Brain pericyte (primary cell): ENCODE data around the gene ADD2.

Experiments
- DNase-seq: peaks from one replicate; pipeline ENCODE4 v3.0.0-alpha.2; 2012; ENCODE audit warnings: low read depth, low spot score

Gene ADD2

DNA sequence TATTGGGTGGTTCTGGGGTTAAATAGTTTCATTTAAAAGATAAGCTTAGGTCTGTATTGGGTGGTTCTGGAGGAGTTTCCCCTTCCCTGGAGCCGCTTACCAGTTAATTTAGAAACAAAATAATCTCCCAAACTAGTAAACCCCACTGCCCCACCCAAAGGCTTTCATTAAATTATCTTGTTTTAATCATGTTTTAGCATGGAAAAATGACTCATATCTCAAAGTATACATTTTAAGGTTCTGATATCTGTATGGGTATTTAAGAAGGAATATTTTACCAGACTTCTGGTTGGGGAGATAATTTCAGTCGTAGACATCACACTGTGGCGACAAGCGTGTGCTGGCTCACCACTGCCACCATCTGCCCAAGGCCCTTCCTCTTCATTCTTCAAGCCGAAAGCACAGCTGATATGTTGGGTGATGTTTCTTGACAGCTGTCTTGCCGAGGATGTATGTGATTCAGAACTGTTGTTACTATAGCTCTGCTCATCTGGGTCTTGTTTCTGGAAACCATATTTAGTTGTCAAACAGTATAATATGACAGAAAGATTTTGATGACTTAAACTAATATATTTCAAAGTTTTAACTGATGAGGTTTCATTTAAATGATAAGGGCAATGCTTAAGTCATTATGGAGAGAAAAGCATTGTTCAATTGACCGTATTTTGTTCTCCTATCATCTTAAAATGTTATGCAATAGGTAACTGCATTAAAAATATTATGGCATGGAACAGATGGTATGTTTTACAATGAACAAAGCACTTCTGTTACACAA lies 17.3 kb upstream of the ADD2 start:
- no peak for DNase-seq

GRCh38 chr2:70784320-70784719 lies 16.3 kb upstream of the ADD2 start:
- no peak for DNase-seq

GRCh38 chr2:70779911-70780545 lies 12.0 kb upstream of the ADD2 start:
- no peak for DNase-seq

GRCh38 chr2:70779491-70779890 lies 11.5 kb upstream of the ADD2 start:
- no peak for DNase-seq

- no peak for DNase-seq
Measured at GRCh38 chr2:70778676-70779075, 10.7 kb upstream of the ADD2 start.

GRCh38 chr2:70777450-70777849 lies 9.4 kb upstream of the ADD2 start:
- no peak for DNase-seq

DNA sequence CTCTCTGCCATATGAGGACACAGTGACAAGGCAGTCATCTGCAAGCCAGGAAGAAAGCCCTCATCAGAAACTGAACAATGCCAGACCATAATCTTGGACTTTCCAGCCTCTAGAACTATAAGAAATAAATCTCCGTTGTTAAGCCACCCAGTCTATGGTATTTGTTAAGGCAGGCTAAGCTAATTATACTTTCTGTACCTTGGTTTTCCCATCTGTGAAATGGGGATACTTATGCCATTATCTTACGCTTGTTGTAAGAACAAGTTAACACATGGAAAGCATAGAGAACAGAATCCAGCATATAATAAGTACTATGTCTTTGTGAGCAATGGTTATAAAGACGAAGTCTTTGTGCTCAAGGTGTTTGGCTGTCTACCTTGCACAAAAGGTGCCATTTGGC lies 8.3 kb upstream of the ADD2 start:
- no peak for DNase-seq

DNA sequence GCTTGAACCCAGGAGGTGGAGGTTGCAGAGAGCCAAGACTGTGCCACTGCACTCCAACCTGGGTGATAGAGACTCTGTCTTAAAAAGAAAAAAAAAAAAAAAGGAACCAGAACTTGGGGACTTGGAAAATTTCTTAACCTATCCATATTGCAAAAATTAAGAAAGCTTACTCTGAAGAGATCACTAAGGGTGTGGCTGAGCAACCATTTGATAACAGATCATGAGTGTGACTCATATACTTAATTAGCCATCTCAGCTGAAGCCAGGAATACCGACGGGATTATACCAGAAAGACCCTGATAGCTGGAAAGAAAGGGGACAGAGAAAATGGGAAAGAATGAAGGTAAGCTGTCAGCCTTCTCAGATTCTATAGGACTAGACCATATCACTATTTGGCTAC lies 7.1 kb upstream of the ADD2 start:
- DNase-seq, result no peak

DNA sequence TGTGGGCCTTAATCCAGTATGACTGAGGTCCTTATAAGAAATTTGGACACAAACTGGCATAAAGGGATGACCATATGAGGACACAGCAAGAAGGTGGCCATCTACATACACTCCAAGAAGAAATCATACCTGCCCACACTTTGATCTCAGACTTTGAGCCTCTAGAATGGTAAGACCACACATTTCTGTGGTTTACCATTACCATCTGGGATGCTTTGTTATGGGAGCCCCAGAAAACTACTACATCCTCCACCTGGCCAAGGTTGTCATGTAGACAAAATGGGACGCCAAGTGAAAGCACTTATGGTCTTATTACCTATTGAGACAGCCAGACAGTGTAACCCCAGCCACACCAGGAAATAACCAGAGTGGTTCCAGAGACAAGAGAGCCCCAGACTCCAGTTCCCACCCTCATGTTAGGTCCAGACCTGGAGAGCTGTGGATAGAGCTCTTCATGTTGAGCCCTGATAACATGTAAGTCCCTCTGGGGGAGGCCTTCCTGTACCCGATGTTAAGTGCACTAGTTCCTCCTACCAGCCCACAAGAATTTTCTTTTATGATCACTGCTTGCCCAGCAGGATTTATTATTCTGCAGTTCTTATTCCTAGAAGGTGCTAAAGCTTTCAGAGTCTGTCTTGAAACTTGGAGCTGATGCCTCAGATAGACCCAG lies 4.6 kb upstream of the ADD2 start:
- DNase-seq, result no peak

DNA sequence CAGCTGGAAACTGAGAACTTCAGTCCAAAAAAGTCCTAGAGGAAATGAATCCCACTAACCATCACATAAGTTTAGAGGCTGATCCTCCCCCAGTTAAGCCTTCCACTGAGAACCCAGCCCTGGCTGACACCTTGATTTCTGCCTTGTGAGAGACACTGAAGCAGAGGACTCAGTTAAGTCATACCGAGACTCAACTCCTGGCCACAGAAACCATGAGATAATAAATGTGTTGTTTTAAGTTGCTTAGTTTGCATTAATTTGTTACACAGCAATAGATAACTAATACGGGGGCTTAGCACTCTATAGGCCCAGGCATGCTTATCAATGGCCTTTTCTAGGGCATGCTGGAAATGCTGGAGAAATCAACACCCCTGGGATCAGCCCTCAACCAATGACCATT lies 3.4 kb upstream of the ADD2 start:
- no peak for DNase-seq

- no peak for DNase-seq
Measured at GRCh38 chr2:70769450-70769849, 1.4 kb upstream of the ADD2 start.

DNA sequence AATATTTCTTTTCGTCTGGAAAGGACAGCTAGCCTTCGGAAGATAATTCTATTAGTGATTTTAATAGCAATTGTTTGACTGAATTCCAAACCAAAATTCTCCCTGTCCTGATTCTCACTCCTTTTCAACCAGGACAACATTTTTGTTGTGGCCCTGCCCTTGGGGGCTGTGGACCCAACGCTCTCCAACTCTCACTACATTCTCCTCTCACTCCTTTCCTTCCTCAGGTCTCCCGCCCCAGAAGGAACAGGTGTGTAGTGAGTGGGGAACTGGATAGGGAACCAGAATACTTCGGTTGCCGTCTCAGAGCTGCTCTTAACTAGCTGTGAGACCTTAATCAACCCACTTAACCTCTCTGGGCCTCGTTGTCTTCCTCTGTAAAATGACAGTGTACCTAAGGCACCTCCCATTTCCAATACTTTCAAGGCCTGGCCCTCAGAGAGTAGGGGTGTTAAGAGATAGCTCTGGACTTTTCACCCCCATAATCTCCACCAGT lies 638 bp upstream of the ADD2 start:
- DNase-seq, result no peak

- DNase-seq, result no peak
Measured at GRCh38 chr2:70767079-70767698, 811 bp downstream of the ADD2 start.

GRCh38 chr2:70766357-70767078 lies 1.5 kb downstream of the ADD2 start:
- DNase-seq, result no peak

- no peak for DNase-seq
Measured at GRCh38 chr2:70765507-70765906, 2.5 kb downstream of the ADD2 start.

DNA sequence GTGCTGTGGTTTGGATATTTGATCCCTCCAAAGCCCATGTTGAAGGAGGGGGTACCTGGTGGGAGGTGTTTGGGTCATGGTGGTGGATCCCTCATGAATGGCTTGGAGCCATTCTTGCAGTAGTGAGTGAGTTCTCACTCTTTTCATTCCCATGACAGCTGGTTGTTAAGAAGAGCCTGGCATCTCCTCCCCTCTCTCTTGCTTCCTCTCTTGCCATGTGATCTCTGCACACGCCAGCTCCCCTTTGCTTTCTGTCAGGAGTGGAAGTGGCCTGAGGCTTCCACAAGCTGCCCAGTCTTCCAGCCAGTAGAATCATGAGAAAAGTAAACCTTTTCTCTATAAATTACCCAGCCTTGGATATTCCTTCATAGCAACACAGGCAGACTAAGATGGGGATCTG lies 8.6 kb downstream of the ADD2 start:
- no peak for DNase-seq

DNA sequence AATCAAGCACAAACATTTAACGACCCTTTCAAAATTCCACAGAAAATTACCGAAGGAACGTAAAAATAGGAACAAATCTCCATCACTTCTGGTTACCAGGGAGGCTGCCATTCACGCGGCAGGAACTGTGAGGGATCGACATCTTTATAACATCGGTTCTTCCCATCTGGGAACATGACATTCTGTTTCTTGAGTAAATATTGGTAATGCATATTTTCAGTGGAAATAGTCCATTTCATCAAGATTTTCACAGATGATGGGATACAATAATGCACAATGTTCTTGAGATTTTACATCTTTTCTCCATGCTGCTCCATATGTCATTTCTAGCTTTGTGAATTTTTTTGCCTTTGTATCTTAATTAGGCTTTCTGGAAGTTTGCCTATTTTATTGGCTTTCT lies 10.0 kb downstream of the ADD2 start:
- DNase-seq, result no peak

- no peak for DNase-seq
Measured at GRCh38 chr2:70757360-70757759, 10.6 kb downstream of the ADD2 start.

DNA sequence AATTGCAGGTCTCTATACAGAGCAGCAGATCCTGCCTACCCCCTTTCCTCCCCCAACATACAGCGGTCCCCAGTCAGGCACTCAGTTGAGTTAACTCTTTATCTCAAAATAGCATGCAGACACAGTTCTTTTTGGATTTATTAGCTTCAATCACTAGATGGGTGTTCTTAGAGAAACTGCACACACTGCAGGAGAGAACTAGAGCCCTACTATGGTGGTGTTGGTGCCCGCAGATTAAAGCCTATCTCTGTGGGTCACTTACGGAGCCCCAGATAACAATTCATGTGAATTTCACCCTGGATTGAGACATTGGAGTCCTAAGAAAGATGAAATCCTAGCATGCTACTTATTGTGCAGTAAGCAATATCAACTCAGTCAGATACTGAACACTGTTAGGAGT lies 11.9 kb downstream of the ADD2 start:
- DNase-seq, result no peak

DNA sequence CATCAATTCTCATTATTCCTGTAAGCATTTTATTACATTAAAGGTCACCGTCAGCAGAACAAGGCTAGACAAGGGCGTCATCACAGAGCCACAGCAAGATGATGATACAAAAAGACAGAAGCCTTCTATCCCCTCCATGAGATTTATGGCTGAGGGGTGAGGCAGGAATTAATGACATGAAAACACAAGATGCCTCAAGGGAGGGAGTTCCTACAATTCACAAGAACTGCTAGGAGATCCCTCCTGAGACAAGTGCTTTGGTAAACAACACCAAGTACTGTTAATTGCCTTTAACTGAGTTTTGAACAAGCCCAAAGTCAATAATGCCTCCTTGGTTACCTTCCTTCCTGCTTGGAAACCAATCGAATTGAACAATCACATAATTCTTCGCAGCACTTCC lies 14.1 kb downstream of the ADD2 start:
- no peak for DNase-seq

GRCh38 chr2:70753031-70753430 lies 15.0 kb downstream of the ADD2 start:
- no peak for DNase-seq

DNA sequence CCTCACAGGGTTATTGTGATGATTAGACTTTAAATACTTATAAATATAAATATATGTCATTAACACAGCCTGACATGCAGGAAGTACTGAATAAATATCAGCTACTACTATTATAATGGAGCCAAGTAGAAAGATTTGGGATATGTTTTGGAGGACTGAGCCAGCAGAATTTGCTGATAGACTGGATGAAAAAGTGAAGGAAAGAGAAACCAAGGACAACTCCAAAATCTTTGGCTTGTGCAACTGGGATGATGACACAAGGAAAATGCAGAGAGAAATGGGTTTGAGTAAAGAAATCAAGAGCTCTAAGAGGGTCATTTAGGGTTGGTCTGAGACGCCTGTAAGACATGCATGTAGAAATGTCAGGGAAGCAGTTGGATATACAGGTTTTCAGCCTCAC lies 15.6 kb downstream of the ADD2 start:
- no peak for DNase-seq
